GM12892 (cell line): ENCODE results near the gene BIN1.

Experiments used
- POLR2A ChIP-seq: IDR thresholded peaks from 2 replicates; pipeline ENCODE4 v1.6.1; 2011; ENCODE audit warnings: low read depth, low read length, control low read depth
- POLR2AphosphoS5 ChIP-seq: IDR thresholded peaks from 2 replicates; pipeline ENCODE4 v1.6.1; 2011; ENCODE audit warnings: low read depth, low read length, control low read depth

DNA sequence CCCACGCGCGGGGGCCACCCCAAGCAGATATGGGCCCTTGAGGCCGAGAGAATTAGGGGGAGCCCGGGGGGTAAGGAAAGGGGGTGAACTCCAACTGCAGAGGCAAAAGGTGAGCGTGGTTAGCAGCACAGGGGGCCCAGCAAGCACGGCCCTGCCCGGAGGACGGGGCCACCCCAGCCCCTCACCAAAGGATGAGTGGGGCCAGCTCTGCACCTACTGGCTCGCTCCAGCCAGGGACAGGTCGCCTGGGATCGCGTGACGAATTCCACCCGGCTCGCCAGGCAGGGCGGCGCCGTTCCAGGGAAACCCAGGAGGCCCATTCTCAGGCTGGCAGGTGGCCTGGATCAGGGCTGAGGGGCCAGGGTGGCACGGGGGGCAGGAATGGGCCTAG lies 38.6 kb downstream of the BIN1 start:
- no peak for TF ChIP-seq POLR2A
- TF ChIP-seq POLR2AphosphoS5 = no peak
